Stomach smooth muscle (tissue), 2 donors: ENCODE data around the gene CDCA5.

Experiments used
- H3K27ac ChIP-seq: one replicate; pipeline ENCODE4 v1.7.0; 2013; ENCODE audit warnings: mild to moderate bottlenecking, low read length, inconsistent platforms
- H3K27me3 ChIP-seq, 2 donors: one replicate each; pipeline ENCODE4 v1.7.0; 2013; ENCODE audit warnings: low read length in 2 of 2; ENCODE audit not compliant: insufficient read depth in 2 of 2, control insufficient read depth in 1 of 2
- H3K36me3 ChIP-seq, 2 donors: one replicate each; pipeline ENCODE4 v1.7.0; 2013; ENCODE audit warnings: low read length in 2 of 2; ENCODE audit not compliant: control insufficient read depth in 2 of 2, insufficient read depth in 2 of 2
- H3K4me1 ChIP-seq: one replicate; pipeline ENCODE4 v1.7.0; 2013; ENCODE audit warnings: low read length; ENCODE audit not compliant: control insufficient read depth, insufficient read depth
- H3K4me3 ChIP-seq, 2 donors: one replicate each; pipeline ENCODE4 v1.7.0; 2013; ENCODE audit warnings: low read length in 2 of 2
- H3K9ac ChIP-seq, 2 donors: one replicate each; pipeline ENCODE4 v1.7.0; 2013; ENCODE audit warnings: low read length in 2 of 2, mild to moderate bottlenecking in 1 of 2
- H3K9me3 ChIP-seq, 2 donors: one replicate each; pipeline ENCODE4 v1.7.0; 2013; ENCODE audit warnings: low read length in 2 of 2; ENCODE audit not compliant: control insufficient read depth in 2 of 2
- donor health status: healthy.
- donor health status: Pancreatic carcinoma.

The CDCA5 gene

GRCh38 chr11:65040847-65041622, 42.8 kb downstream of the CDCA5 start, which contains the start of gene SAC3D1:
SAC3D1 (plus strand) TSS chr11:65041210; CDS start chr11:65041293, 83 bp downstream.
- H3K9me3 ChIP-seq = no peaks in the 10 kb centered on the region
- H3K9ac ChIP-seq = peak within 1 kb of the TSS; percentile 67 to 74
- H3K4me3 ChIP-seq = peak within 1 kb of the TSS; percentile 67 to 78
- H3K36me3 ChIP-seq = peaks cover 22 to 30% of the 10 kb centered on the region in 2 donors
- H3K27me3 ChIP-seq = no peaks in the 10 kb centered on the region
- peaks cover 14% of the 10 kb centered on the region for H3K4me1 ChIP-seq
- H3K27ac ChIP-seq = peak within 1 kb of the TSS; percentile 87

DNA sequence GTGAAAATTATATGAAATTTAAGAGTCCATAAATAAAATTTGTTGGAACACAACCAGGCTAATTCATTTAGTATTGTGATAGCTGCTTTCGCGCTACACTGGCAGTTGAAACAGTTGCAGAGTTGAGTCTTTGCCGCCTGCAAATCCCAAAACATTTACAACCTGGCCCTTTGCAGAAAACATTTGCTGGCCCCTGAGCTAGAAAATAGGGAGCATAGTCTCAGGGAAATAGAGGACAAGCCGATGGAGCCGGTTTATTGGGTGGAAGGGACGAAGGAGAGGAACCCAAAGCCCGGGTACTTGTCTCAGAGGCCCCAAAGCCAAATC, 43.4 kb downstream of the CDCA5 start:
- Histone ChIP-seq H3K36me3 (peaks cover 27 to 36% of the 10 kb centered on the region in 2 donors), H3K9ac (peak overlapping the region; percentile 67 to 74), H3K4me3 (peak overlapping the region; percentile 67 to 78), H3K27ac (peak overlapping the region; percentile 87), H3K4me1 (peaks cover 14% of the 10 kb centered on the region), H3K9me3 (no peaks in the 10 kb centered on the region), H3K27me3 (no peaks in the 10 kb centered on the region)

DNA sequence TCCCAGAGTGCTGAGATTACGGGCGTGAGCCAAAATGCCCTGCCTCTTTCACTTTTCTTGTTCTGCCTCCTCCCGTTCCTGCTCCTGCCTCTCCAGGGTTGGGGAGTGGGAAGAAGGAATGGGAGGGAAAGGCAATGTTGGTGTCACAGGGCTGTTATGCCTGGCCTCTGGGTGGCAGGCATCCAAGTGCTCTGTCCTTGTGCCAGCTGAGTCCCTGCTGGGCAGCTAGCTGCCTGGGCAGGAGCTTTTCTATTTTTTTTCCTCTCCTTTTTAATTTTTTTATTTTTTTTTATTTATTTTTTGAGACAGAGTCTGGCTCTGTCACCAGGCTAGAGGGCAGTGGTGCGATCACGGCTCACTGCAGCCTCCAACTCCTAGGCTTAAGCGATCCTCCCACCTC, 46.9 kb downstream of the CDCA5 start:
- H3K9ac ChIP-seq = no peak overlapping the region
- peaks cover 8% of the 10 kb centered on the region for H3K4me1 ChIP-seq
- H3K27me3 ChIP-seq = no peaks in the 10 kb centered on the region
- peaks cover 34 to 49% of the 10 kb centered on the region in 2 donors for H3K36me3 ChIP-seq
- no peaks in the 10 kb centered on the region for H3K9me3 ChIP-seq
- no peak overlapping the region for H3K4me3 ChIP-seq
- no peak overlapping the region for H3K27ac ChIP-seq

DNA sequence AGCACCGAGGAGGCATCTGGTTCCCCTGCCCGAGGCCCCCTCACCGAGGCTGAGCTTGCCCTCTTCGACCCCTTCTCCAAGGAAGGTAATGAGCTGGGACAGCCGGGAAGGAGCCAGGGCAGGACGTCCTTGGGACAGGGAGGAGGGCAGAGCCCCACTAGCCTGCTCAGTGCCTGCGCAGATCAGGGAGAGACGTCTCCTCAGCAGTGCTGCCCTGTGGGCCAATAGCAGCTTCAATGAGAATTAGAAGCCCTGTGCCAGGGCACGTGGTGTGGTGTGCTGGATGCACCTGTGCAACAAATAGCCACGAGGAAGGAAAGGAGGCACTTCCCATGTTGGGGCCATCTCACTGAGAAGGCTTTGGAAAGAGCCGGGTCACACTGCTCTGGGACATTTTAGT, 48.3 kb downstream of the CDCA5 start:
- Histone ChIP-seq H3K27me3 (no peaks in the 10 kb centered on the region), H3K36me3 (peaks cover 35 to 51% of the 10 kb centered on the region in 2 donors), H3K27ac (no peak overlapping the region), H3K9me3 (no peaks in the 10 kb centered on the region), H3K9ac (no peak overlapping the region), H3K4me3 (no peak overlapping the region), H3K4me1 (peaks cover 2% of the 10 kb centered on the region)

DNA sequence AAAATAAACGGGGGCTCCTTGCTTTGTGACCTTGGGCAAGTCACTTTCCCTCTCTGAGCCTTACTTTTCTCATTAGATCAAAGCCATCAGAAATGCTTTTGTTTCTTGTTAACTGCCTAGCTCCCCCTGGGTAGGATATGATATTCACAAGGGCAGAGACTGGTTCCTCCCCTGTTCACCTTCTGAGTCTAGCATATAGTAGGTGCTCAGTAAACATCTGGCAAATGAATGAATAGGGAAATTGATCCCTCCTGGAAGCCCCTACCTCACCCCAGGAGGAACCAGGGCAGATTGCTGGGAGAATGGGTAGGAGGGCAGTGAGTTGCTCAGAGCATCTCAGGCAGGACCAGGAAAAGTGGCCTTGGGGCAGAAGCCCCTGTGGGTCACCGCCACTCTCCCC, 49.4 kb downstream of the CDCA5 start:
- Histone ChIP-seq H3K4me1 (peaks cover 2% of the 10 kb centered on the region), H3K36me3 (peaks cover 35 to 47% of the 10 kb centered on the region in 2 donors), H3K9me3 (no peaks in the 10 kb centered on the region), H3K4me3 (no peak overlapping the region), H3K27me3 (no peaks in the 10 kb centered on the region), H3K27ac (no peak overlapping the region), H3K9ac (no peak overlapping the region)

GRCh38 chr11:65032216-65032615, 51.6 kb downstream of the CDCA5 start:
- Histone ChIP-seq H3K27me3 (no peaks in the 10 kb centered on the region), H3K9me3 (no peaks in the 10 kb centered on the region), H3K36me3 (peaks cover 25 to 32% of the 10 kb centered on the region in 2 donors), H3K9ac (no peak overlapping the region), H3K4me3 (no peak overlapping the region), H3K4me1 (peaks cover 12% of the 10 kb centered on the region), H3K27ac (no peak overlapping the region)
